ENCODE results near the gene FOXQ1. TPM values are rescaled to one million over a fixed set of nuclear protein-coding genes. Genes with fewer than 3 reads are reported as not detected.

FOXQ1 gene
- total RNA-seq, 4 donors from 2014 or later: 0.42 TPM; not detected in 3

DNA sequence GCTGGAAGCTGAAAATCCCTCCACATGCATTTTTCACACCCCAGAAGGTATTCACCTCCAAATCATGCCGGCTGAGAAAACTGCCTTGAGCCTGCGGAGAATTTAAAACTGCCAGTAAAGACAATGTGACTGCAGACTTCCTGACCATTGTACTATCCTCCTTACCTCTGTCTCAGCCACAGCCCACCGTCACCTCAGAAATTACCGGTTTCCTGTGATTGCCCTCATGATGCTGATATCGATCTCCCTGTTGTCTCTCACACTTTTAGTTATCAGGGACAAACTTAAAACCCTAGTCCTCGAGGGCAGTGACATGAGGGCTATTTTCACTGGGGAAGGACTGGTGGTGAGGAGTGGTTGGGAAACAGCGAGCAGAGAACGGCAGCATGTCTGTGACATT is 30.2 kb upstream of the FOXQ1 start:
- no peak overlapping the region for H3K4me3 ChIP-seq
- ATAC-seq (no peak), DNase-seq (no peak)
- H3K36me3 ChIP-seq: no peaks in the 10 kb centered on the region
- in situ Hi-C loops (cut with MboI; ENCODE audit: low sequenced_read_pairs in 4 of 4): no loop called here
- no peaks in the 10 kb centered on the region for H3K4me1 ChIP-seq
- H3K27me3 ChIP-seq: no peaks in the 10 kb centered on the region
- no peak overlapping the region for H3K27ac ChIP-seq
- intact Hi-C loops (cut with DNase I; ENCODE audit: low total_unique reads): no loop called here
- H3K9me3 ChIP-seq: no peaks in the 10 kb centered on the region
- TF ChIP-seq, protein P1, sequence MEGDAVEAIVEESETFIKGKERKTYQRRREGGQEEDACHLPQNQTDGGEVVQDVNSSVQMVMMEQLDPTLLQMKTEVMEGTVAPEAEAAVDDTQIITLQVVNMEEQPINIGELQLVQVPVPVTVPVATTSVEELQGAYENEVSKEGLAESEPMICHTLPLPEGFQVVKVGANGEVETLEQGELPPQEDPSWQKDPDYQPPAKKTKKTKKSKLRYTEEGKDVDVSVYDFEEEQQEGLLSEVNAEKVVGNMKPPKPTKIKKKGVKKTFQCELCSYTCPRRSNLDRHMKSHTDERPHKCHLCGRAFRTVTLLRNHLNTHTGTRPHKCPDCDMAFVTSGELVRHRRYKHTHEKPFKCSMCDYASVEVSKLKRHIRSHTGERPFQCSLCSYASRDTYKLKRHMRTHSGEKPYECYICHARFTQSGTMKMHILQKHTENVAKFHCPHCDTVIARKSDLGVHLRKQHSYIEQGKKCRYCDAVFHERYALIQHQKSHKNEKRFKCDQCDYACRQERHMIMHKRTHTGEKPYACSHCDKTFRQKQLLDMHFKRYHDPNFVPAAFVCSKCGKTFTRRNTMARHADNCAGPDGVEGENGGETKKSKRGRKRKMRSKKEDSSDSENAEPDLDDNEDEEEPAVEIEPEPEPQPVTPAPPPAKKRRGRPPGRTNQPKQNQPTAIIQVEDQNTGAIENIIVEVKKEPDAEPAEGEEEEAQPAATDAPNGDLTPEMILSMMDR (IDR thresholded peaks at IDR 0.05 in 4 of 5, conservative IDR thresholded peaks at IDR 0.05 in 1 of 5): no peak
- no peak for TF ChIP-seq POLR2A (IDR thresholded peaks at IDR 0.05)

DNA sequence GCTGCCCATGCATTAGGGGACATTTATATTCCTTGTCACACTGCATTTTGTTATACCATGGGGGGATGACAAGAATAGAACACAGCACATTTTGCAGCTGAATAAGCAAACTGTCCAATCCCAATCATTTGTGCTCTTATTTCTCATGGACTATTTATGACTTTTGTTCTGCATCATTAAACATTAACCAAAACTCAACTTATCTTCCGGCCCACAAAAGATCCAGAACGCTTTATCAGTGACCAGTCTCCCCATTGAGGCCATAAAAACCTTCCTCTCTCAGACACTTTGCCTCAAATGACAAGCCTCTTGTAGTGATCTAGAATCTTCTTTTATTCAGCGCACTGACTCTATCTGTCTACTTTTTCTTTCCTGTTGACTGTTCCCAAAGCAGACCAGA is 28.4 kb upstream of the FOXQ1 start:
- no peak overlapping the region for H3K4me3 ChIP-seq
- TF ChIP-seq, protein P1 (IDR thresholded peaks at IDR 0.05 in 4 of 5, conservative IDR thresholded peaks at IDR 0.05 in 1 of 5): no peak
- TF ChIP-seq POLR2A (IDR thresholded peaks at IDR 0.05): no peak
- no peak for ATAC-seq

DNA sequence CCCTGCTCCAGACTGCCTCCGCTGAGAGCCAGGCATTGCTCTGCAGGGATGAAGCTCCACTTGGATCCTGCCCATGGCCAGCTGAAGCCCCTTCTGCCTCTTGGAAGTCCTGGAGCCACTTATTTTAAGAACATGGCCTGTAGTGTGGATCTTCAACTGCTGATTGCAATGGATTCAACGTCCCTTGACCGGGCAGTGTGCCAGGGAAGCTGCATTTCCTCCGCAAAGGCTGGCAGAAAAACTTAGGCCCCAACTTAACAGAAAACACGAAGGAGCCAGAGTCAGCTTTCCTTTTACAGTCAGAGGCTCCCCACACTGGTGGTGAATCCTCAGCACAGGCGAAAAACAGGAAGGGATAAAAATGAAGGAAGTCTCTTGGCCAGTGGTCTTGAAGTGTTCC is 26.3 kb upstream of the FOXQ1 start:
- no peak overlapping the region for H3K4me3 ChIP-seq
- intact Hi-C loops (cut with DNase I; ENCODE audit: low total_unique reads) (no loop called here), in situ Hi-C loops (cut with MboI; ENCODE audit: low sequenced_read_pairs in 4 of 4) (no loop called here)
- H3K36me3 ChIP-seq: no peaks in the 10 kb centered on the region
- no peak for DNase-seq
- ATAC-seq: no peak
- no peaks in the 10 kb centered on the region for H3K4me1 ChIP-seq
- H3K27ac ChIP-seq: no peak overlapping the region
- TF ChIP-seq, protein P1 (IDR thresholded peaks at IDR 0.05 in 4 of 5, conservative IDR thresholded peaks at IDR 0.05 in 1 of 5): no peak
- TF ChIP-seq POLR2A (IDR thresholded peaks at IDR 0.05): no peak
- H3K9me3 ChIP-seq: no peaks in the 10 kb centered on the region
- no peaks in the 10 kb centered on the region for H3K27me3 ChIP-seq

More for the DNA sequence above, 28.4 kb upstream of the FOXQ1 start:
- intact Hi-C loops (cut with DNase I; ENCODE audit: low total_unique reads): no loop called here
- no peaks in the 10 kb centered on the region for H3K9me3 ChIP-seq
- H3K27ac ChIP-seq: no peak overlapping the region
- H3K36me3 ChIP-seq: no peaks in the 10 kb centered on the region
- in situ Hi-C loops (cut with MboI; ENCODE audit: low sequenced_read_pairs in 4 of 4): no loop called here
- no peak for DNase-seq
- no peaks in the 10 kb centered on the region for H3K4me1 ChIP-seq
- no peaks in the 10 kb centered on the region for H3K27me3 ChIP-seq

DNA sequence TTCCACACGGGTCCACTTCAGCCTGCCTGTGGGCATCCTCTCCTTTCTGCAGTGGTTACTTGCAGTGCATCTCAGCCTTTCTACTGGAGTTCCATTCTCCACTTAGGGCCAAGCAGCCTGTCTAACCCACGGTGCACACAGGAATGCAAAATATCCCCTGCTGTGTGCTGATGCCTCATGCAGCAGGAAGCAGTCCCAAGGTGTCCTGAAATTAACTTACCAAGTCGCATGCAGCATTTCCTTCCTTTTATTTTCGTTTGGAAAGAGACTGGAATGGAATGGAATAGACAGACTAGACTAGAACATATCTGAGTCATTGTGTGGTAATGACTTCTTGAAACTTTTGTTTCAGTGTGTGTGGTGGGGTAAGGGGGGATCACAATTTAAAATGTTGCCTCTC is 25.9 kb upstream of the FOXQ1 start:
- no peak overlapping the region for H3K27ac ChIP-seq
- H3K4me1 ChIP-seq: no peaks in the 10 kb centered on the region
- no peak overlapping the region for H3K4me3 ChIP-seq
- no peaks in the 10 kb centered on the region for H3K36me3 ChIP-seq
- ATAC-seq: no peak
- H3K9me3 ChIP-seq: no peaks in the 10 kb centered on the region
- in situ Hi-C loops (cut with MboI; ENCODE audit: low sequenced_read_pairs in 4 of 4): no loop called here
- TF ChIP-seq POLR2A (IDR thresholded peaks at IDR 0.05): no peak
- TF ChIP-seq, protein P1 (IDR thresholded peaks at IDR 0.05 in 4 of 5, conservative IDR thresholded peaks at IDR 0.05 in 1 of 5): no peak
- no peaks in the 10 kb centered on the region for H3K27me3 ChIP-seq
- intact Hi-C loops (cut with DNase I; ENCODE audit: low total_unique reads): no loop called here
- DNase-seq: no peak

DNA sequence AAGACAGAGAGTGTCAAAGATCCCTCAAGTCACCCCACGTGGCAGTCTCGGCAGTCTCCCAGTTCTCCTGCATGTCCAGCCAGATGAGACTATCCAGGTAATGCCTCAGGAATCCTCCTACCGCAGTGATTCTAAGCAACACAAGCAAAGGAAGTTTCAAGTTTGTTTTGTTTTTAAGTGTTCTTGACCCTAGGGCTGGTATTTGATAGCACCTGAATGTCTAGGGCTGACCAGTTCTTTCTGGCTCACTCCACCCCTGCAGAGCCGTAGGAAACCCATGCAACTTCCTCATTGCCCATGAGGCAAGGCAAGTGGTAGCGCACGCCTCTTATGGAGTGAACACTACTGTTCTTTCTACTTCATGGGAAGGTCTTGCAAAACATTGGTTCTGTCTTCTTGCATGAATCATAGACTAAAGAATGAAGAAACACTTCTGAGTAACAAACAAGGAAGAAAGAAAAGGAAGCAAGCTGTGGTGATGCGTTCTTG is 24.8 kb upstream of the FOXQ1 start:
- ATAC-seq (no peak), DNase-seq (no peak)
- no peaks in the 10 kb centered on the region for H3K27me3 ChIP-seq
- in situ Hi-C loops (cut with MboI; ENCODE audit: low sequenced_read_pairs in 4 of 4): no loop called here
- TF ChIP-seq POLR2A (IDR thresholded peaks at IDR 0.05): no peak
- TF ChIP-seq, protein P1 (IDR thresholded peaks at IDR 0.05 in 4 of 5, conservative IDR thresholded peaks at IDR 0.05 in 1 of 5): no peak
- intact Hi-C loops (cut with DNase I; ENCODE audit: low total_unique reads): no loop called here
- no peaks in the 10 kb centered on the region for H3K36me3 ChIP-seq
- no peak overlapping the region for H3K4me3 ChIP-seq
- no peaks in the 10 kb centered on the region for H3K4me1 ChIP-seq
- H3K9me3 ChIP-seq: no peaks in the 10 kb centered on the region
- H3K27ac ChIP-seq: no peak overlapping the region

All from gastrocnemius medialis (tissue), 4 donors.